ENCODE measurements around the gene PES1.
"Not testable (repeated sequence)": the region's sequence is repeated elsewhere in the genome, so short reads cannot be mapped to it uniquely, and the experiment has no call there.

DNA sequence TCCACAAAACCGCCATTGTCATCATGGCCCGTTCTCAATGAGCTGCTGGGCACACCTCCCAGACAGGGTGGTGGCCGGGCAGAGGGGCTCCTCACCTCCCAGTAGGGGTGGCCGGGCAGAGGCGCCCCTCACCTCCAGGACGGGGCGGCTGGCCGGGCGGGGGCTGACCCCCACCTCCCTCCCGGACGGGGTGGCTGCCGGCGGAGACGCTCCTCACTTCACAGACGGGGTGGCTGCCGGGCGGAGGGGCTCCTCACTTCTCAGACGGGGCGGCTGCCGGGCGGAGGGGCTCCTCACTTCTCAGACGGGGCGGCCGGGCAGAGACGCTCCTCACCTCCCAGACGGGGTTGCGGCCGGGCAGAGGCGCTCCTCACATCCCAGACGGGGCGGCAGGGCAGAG lies 39.8 kb upstream of the PES1 start:
- TF ChIP-seq, protein P1, sequence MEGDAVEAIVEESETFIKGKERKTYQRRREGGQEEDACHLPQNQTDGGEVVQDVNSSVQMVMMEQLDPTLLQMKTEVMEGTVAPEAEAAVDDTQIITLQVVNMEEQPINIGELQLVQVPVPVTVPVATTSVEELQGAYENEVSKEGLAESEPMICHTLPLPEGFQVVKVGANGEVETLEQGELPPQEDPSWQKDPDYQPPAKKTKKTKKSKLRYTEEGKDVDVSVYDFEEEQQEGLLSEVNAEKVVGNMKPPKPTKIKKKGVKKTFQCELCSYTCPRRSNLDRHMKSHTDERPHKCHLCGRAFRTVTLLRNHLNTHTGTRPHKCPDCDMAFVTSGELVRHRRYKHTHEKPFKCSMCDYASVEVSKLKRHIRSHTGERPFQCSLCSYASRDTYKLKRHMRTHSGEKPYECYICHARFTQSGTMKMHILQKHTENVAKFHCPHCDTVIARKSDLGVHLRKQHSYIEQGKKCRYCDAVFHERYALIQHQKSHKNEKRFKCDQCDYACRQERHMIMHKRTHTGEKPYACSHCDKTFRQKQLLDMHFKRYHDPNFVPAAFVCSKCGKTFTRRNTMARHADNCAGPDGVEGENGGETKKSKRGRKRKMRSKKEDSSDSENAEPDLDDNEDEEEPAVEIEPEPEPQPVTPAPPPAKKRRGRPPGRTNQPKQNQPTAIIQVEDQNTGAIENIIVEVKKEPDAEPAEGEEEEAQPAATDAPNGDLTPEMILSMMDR (conservative IDR thresholded peaks at IDR 0.05 in 1 of 2, IDR thresholded peaks at IDR 0.05 in 1 of 2; ENCODE audit: low read depth in 1 of 2, low read length in 2 of 2): not testable (repeated sequence)
- not testable (repeated sequence) for TF ChIP-seq EZH2 (IDR thresholded peaks at IDR 0.05; ENCODE audit: low read length, missing control alignments)

Data from fibroblast of lung (primary cell).